T-helper 2 cell treated with Interferon-gamma antibody and Interleukin-4, amounts not matched to agents 5 μg/mL and 100 μg/mL, for 36 hours (primary cell): ENCODE results near the gene RYR2.

ENCODE experiments used
- DNase-seq: peaks from one replicate; pipeline ENCODE4 v3.0.0; 2021; ENCODE audit warnings: low spot score
- H3K27ac Mint-ChIP-seq: one replicate; pipeline ENCODE4 v1.8.0; 2021; ENCODE audit warnings: mild to moderate bottlenecking, mixed read lengths
- H3K27me3 Mint-ChIP-seq: one replicate; pipeline ENCODE4 v1.8.0; 2021; ENCODE audit warnings: low read depth, mixed read lengths
- H3K36me3 Mint-ChIP-seq: one replicate; pipeline ENCODE4 v1.8.0; 2021; ENCODE audit warnings: low read depth, mixed read lengths
- H3K4me1 Mint-ChIP-seq: one replicate; pipeline ENCODE4 v1.8.0; 2021; ENCODE audit warnings: low read depth, mixed read lengths
- H3K4me3 Mint-ChIP-seq: one replicate; pipeline ENCODE4 v1.8.0; 2022; ENCODE audit warnings: mild to moderate bottlenecking, moderate library complexity, mixed read lengths
- H3K9me3 Mint-ChIP-seq: one replicate; pipeline ENCODE4 v1.8.0; 2021; ENCODE audit warnings: mixed read lengths

RYR2 gene

GRCh38 chr1:237152506-237153335, 110.7 kb downstream of the RYR2 start:
- Mint-ChIP-seq H3K27ac (no peak overlapping the region), H3K4me3 (no peak overlapping the region), H3K36me3 (no peaks in the 10 kb centered on the region), H3K27me3 (no peaks in the 10 kb centered on the region), H3K9me3 (no peaks in the 10 kb centered on the region), H3K4me1 (no peaks in the 10 kb centered on the region)
- no peak for DNase-seq

- H3K36me3 Mint-ChIP-seq, result no peaks in the 10 kb centered on the region
- H3K9me3 Mint-ChIP-seq, result no peaks in the 10 kb centered on the region
- no peak for DNase-seq
- H3K27me3 Mint-ChIP-seq, result no peaks in the 10 kb centered on the region
- no peak overlapping the region for H3K4me3 Mint-ChIP-seq
- H3K27ac Mint-ChIP-seq, result no peak overlapping the region
- no peaks in the 10 kb centered on the region for H3K4me1 Mint-ChIP-seq
Observed at GRCh38 chr1:237154157-237154556, 112.2 kb downstream of the RYR2 start.

GRCh38 chr1:237164406-237165352, 122.7 kb downstream of the RYR2 start:
- H3K27ac Mint-ChIP-seq, result no peak overlapping the region
- DNase-seq, result no peak
- no peaks in the 10 kb centered on the region for H3K27me3 Mint-ChIP-seq
- H3K4me3 Mint-ChIP-seq, result no peak overlapping the region
- no peaks in the 10 kb centered on the region for H3K9me3 Mint-ChIP-seq
- H3K36me3 Mint-ChIP-seq, result no peaks in the 10 kb centered on the region
- no peaks in the 10 kb centered on the region for H3K4me1 Mint-ChIP-seq

- no peaks in the 10 kb centered on the region for H3K9me3 Mint-ChIP-seq
- H3K4me3 Mint-ChIP-seq, result no peak overlapping the region
- no peak for DNase-seq
- H3K4me1 Mint-ChIP-seq, result no peaks in the 10 kb centered on the region
- no peak overlapping the region for H3K27ac Mint-ChIP-seq
- H3K36me3 Mint-ChIP-seq, result no peaks in the 10 kb centered on the region
- H3K27me3 Mint-ChIP-seq, result peaks cover 3% of the 10 kb centered on the region
Observed at GRCh38 chr1:237166086-237166485, 124.1 kb downstream of the RYR2 start.

- DNase-seq, result no peak
- no peak overlapping the region for H3K4me3 Mint-ChIP-seq
- H3K9me3 Mint-ChIP-seq, result no peaks in the 10 kb centered on the region
- peaks cover 3% of the 10 kb centered on the region for H3K27me3 Mint-ChIP-seq
- H3K27ac Mint-ChIP-seq, result no peak overlapping the region
- no peaks in the 10 kb centered on the region for H3K4me1 Mint-ChIP-seq
- no peaks in the 10 kb centered on the region for H3K36me3 Mint-ChIP-seq
Observed at GRCh38 chr1:237166593-237167101, 124.7 kb downstream of the RYR2 start.

GRCh38 chr1:237170149-237170548, 128.2 kb downstream of the RYR2 start:
- H3K27me3 Mint-ChIP-seq, result peaks cover 3% of the 10 kb centered on the region
- no peaks in the 10 kb centered on the region for H3K9me3 Mint-ChIP-seq
- no peaks in the 10 kb centered on the region for H3K4me1 Mint-ChIP-seq
- DNase-seq, result no peak
- no peak overlapping the region for H3K27ac Mint-ChIP-seq
- no peak overlapping the region for H3K4me3 Mint-ChIP-seq
- H3K36me3 Mint-ChIP-seq, result no peaks in the 10 kb centered on the region

- Mint-ChIP-seq H3K4me1 (no peaks in the 10 kb centered on the region), H3K4me3 (no peak overlapping the region), H3K27ac (no peak overlapping the region), H3K36me3 (no peaks in the 10 kb centered on the region), H3K27me3 (peaks cover 3% of the 10 kb centered on the region), H3K9me3 (no peaks in the 10 kb centered on the region)
- DNase-seq, result no peak
Observed at GRCh38 chr1:237171454-237172117, 129.6 kb downstream of the RYR2 start.

- Mint-ChIP-seq H3K27ac (no peak overlapping the region), H3K4me1 (no peaks in the 10 kb centered on the region), H3K27me3 (peaks cover 3% of the 10 kb centered on the region), H3K36me3 (no peaks in the 10 kb centered on the region), H3K4me3 (no peak overlapping the region), H3K9me3 (no peaks in the 10 kb centered on the region)
- DNase-seq, result no peak
Observed at GRCh38 chr1:237172118-237172485, 130.1 kb downstream of the RYR2 start.

- Mint-ChIP-seq H3K27me3 (peaks cover 7% of the 10 kb centered on the region), H3K4me1 (no peaks in the 10 kb centered on the region), H3K36me3 (no peaks in the 10 kb centered on the region), H3K9me3 (no peaks in the 10 kb centered on the region), H3K27ac (no peak overlapping the region), H3K4me3 (no peak overlapping the region)
- DNase-seq, result no peak
Observed at GRCh38 chr1:237179503-237179902, 137.5 kb downstream of the RYR2 start.

GRCh38 chr1:237180256-237180655, 138.3 kb downstream of the RYR2 start:
- Mint-ChIP-seq H3K27me3 (peaks cover 7% of the 10 kb centered on the region), H3K36me3 (no peaks in the 10 kb centered on the region), H3K27ac (no peak overlapping the region), H3K4me1 (no peaks in the 10 kb centered on the region), H3K9me3 (no peaks in the 10 kb centered on the region), H3K4me3 (no peak overlapping the region)
- DNase-seq, result no peak

GRCh38 chr1:237181743-237182317, 139.8 kb downstream of the RYR2 start:
- Mint-ChIP-seq H3K4me1 (no peaks in the 10 kb centered on the region), H3K4me3 (no peak overlapping the region), H3K36me3 (no peaks in the 10 kb centered on the region), H3K9me3 (no peaks in the 10 kb centered on the region), H3K27ac (no peak overlapping the region), H3K27me3 (peaks cover 7% of the 10 kb centered on the region)
- no peak for DNase-seq

GRCh38 chr1:237183963-237184540, 142.1 kb downstream of the RYR2 start:
- no peak for DNase-seq
- Mint-ChIP-seq H3K27me3 (peaks cover 3% of the 10 kb centered on the region), H3K4me3 (no peak overlapping the region), H3K27ac (no peak overlapping the region), H3K9me3 (no peaks in the 10 kb centered on the region), H3K4me1 (no peaks in the 10 kb centered on the region), H3K36me3 (no peaks in the 10 kb centered on the region)

GRCh38 chr1:237186675-237187074, 144.7 kb downstream of the RYR2 start:
- H3K27me3 Mint-ChIP-seq, result no peaks in the 10 kb centered on the region
- H3K4me1 Mint-ChIP-seq, result no peaks in the 10 kb centered on the region
- H3K9me3 Mint-ChIP-seq, result no peaks in the 10 kb centered on the region
- H3K36me3 Mint-ChIP-seq, result no peaks in the 10 kb centered on the region
- H3K4me3 Mint-ChIP-seq, result no peak overlapping the region
- no peak for DNase-seq
- H3K27ac Mint-ChIP-seq, result no peak overlapping the region
